AG04450 (cell line): ENCODE measurements around the gene WDR86. TPM values are rescaled to one million over a fixed set of nuclear protein-coding genes. Genes with fewer than 3 reads are reported as not detected.

ENCODE experiments used
- CTCF ChIA-PET: fragments of 300-600, 350-600 bp; formaldehyde crosslinking; extraction: SDS; loops from one replicate; lab custom pipeline; 2022; ENCODE audit warnings: antibody characterized with exemption, inconsistent platforms; lab: Charles Lee
- POLR2A ChIA-PET: fragments of 350-600 bp; formaldehyde crosslinking; extraction: SDS; loops from one replicate; lab custom pipeline; 2021; ENCODE audit warnings: antibody characterized with exemption, inconsistent platforms; lab: Yijun Ruan, JAX
- DNase-seq: peaks from one replicate; pipeline ENCODE4 v3.0.0-alpha.2; 2011; ENCODE audit warnings: low read depth, low spot score
- H3K27ac ChIP-seq: one replicate; pipeline ENCODE4 v1.5.1; 2012; ENCODE audit warnings: low read depth, low read length, control low read depth
- H3K27me3 ChIP-seq: one replicate; pipeline ENCODE4 v1.6.0; 2012; ENCODE audit warnings: low read length; ENCODE audit not compliant: control insufficient read depth, insufficient read depth
- H3K4me3 ChIP-seq: 2 replicates; pipeline ENCODE4 v1.5.1; 2011; ENCODE audit warnings: mild to moderate bottlenecking, low read depth, low read length, control low read depth
- H3K9me3 ChIP-seq: 2 replicates; pipeline ENCODE4 v1.5.1; 2012; ENCODE audit warnings: low read length; ENCODE audit not compliant: control insufficient read depth, insufficient read depth
- polyA plus RNA-seq: library from polyadenylated mRNA; depleted of rRNA; stranded (reverse); fragments of >200 nt; gene quantifications from 2 replicates; pipeline ENCODE4 v1.2.3, GENCODE V29; 2011
- TF ChIP-seq, protein P1 (sequence below): IDR thresholded peaks from 2 replicates; pipeline ENCODE4 v1.5.1; 2011; ENCODE audit warnings: low read depth, low read length, control low read depth, inconsistent platforms

WDR86 gene
- polyA plus RNA-seq, 1 experiment, result 0.15 TPM

DNA sequence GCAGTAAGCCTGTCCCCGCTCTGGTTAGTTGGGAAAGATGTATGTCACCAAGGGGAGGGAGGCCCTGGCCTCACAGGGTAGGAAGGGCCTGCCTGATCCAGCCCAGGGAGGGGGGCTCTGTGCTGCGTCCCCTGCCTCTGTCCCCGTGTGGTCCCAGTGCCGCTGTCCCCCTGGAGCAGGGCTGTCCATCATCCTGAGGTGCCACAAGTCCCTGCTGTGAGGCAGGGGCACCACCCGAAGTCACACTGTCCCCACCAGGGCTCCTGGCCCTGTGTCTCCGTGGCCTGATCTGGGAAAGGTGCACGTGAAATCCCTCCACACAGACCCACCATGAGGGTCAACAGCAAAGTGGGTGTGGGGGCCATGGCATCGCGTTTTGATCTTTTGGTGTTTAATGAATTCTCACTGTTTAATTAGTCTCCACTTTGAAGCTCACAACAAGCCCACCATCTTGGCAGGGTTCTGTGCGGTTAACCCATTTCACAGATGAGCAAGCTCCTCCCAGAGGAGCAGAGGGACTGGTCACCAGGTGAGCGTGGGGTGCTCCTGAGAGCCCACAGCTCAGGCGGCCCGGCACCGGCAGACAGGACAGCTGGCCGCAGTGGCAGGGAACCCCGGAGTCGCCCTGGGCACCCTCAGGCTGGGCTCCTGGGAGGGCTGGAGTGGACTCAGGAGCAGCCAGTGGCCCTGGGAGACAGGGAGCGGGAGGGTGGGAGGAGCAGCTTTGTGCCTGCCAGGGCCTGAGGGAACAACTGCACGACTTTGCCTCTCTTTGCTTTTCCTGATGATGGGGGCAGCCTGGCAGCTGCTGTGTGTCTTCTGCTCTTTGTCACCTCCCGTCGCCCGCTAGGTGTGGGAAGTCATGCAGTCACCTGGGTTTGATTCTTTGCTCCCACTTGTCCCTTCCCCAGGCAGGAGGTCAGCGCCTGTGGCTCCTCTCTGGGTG is 42.1 kb upstream of the WDR86 start:
- CTCF ChIA-PET, result interaction anchor here (1.2 to 4.1 kb wide), 3 partner anchors 9 to 101 kb away, joined by 6 to 31 read pairs (median 7); no protein-coding TSS in a partner anchor
- TF ChIP-seq, protein P1, sequence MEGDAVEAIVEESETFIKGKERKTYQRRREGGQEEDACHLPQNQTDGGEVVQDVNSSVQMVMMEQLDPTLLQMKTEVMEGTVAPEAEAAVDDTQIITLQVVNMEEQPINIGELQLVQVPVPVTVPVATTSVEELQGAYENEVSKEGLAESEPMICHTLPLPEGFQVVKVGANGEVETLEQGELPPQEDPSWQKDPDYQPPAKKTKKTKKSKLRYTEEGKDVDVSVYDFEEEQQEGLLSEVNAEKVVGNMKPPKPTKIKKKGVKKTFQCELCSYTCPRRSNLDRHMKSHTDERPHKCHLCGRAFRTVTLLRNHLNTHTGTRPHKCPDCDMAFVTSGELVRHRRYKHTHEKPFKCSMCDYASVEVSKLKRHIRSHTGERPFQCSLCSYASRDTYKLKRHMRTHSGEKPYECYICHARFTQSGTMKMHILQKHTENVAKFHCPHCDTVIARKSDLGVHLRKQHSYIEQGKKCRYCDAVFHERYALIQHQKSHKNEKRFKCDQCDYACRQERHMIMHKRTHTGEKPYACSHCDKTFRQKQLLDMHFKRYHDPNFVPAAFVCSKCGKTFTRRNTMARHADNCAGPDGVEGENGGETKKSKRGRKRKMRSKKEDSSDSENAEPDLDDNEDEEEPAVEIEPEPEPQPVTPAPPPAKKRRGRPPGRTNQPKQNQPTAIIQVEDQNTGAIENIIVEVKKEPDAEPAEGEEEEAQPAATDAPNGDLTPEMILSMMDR, result no peak

DNA sequence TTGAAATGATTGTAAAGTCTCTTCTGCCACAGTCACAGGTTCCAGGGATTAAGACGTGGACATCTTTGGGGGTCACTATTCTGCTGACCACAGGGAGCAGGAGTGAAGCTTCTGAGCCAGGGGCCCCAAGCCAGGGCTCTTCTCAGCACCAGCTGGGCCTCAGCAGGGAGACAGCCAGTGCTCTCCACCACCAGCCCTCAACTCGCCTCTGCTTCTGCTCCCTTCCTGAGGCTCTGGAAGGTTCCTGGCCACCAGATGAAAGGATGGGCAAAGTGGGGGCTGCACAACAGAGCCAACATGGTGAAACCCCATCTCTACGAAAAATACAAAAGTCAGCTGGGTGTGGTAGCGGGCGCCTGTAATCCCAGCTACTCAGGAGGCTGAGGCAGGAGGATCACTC is 41.3 kb upstream of the WDR86 start:
- Histone ChIP-seq H3K4me3 (no peak overlapping the region), H3K27me3 (peaks cover 4% of the 10 kb centered on the region), H3K27ac (no peak overlapping the region), H3K9me3 (no peaks in the 10 kb centered on the region; the same call in 1 of the 2 replicates)
- ChIA-PET CTCF (interaction anchor here (0.6 to 4.1 kb wide), 8 partner anchors 10 to 441 kb away, joined by 3 to 34 read pairs (median 6); partner anchors contain the start of genes CRYGN and NUB1), POLR2A (interaction anchor here (0.6 kb wide), 1 partner anchor 90 kb away, joined by 4 read pairs; no protein-coding TSS in a partner anchor)
- TF ChIP-seq, protein P1, result no peak
- no peak for DNase-seq

More for the DNA sequence above, 42.1 kb upstream of the WDR86 start:
- Histone ChIP-seq H3K27me3 (peaks cover 4% of the 10 kb centered on the region), H3K27ac (no peak overlapping the region), H3K9me3 (no peaks in the 10 kb centered on the region; the same call in 1 of the 2 replicates), H3K4me3 (no peak overlapping the region)
- POLR2A ChIA-PET, result no interaction called here
- DNase-seq, result no peak

DNA sequence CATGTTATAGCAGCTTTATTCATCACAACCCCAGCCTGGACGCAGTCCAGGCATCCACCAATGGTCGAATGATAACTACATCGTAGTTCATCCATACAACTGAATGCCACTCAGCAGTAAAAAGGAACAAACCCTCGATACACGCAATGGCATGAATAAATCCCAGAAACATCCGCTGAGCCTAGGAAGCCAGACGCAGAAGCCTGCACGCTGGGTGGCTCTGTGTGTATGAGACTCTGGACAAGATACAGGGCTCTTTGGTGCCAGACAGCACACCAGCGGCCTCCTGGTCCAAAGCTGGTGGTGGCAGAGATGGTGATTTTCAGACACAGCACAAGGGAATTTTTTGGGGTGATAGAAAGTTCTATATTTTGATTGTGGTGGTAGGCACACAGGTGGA is 40.2 kb upstream of the WDR86 start:
- Histone ChIP-seq H3K4me3 (no peak overlapping the region), H3K27me3 (peaks cover 4% of the 10 kb centered on the region), H3K9me3 (no peaks in the 10 kb centered on the region; the same call in 1 of the 2 replicates), H3K27ac (no peak overlapping the region)
- TF ChIP-seq, protein P1, result no peak
- no peak for DNase-seq
- ChIA-PET CTCF (interaction anchor here (0.6 to 4.1 kb wide), 10 partner anchors 11 to 308 kb away, joined by 3 to 109 read pairs (median 29); partner anchors contain the start of genes CRYGN and RHEB), POLR2A (no interaction called here)

DNA sequence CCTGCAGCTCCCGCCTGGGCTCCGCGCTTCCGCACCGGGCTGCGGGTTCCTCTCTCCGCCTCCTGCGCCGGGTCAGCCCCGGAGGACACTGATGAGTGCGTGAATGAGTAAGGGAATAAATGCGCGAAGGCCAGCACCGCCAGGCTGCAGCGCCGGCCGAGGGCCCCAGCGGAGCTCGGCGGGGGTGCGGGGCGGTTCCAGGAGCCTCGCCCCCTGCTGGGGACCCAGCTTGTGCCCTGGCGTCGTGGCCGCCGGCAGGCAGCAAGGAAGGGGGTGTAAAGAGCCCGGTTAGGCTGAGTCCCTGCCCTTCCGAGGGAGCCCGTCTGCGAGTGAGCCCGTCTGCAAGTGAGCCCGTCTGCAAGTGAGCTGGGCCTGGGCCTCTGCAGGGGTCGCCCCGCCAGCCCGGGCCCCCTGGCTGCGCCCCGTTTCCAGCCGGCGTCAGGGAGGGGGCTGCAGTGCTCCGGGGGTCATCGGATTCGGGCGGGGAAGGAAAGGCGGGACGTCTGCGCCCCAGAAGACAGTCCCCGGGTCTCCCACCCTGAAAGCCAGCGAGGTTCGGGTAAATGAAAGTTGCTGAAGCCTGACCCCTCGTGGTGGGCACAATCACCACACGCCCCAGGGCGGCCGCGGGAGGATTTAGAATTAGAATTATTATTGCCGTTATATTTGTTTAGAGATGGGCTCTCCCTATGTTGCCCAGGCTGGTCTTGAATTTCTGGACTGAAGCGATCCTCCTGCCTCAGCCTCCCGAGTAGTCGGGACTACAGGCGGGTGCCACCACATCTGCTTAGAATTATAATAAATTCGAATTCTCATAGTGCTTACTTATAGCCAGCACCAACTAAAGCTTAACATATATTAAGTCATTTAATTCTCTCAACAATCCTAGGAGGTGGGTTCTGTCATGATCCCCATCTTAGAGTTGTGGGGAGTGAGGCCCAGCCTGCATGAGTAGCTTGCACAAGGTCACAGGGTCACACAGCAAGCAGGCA is 38.7 kb upstream of the WDR86 start:
- Histone ChIP-seq H3K27ac (no peak overlapping the region), H3K27me3 (peaks cover 4% of the 10 kb centered on the region), H3K4me3 (peak overlapping the region; percentile 51), H3K9me3 (no peaks in the 10 kb centered on the region; the same call in 1 of the 2 replicates)
- no peak for DNase-seq
- POLR2A ChIA-PET, result interaction anchor here (0.6 to 2.1 kb wide), 5 partner anchors 12 to 327 kb away, joined by 3 to 17 read pairs (median 3); no protein-coding TSS in a partner anchor
- TF ChIP-seq, protein P1, result peak; percentile 77
- CTCF ChIA-PET, result interaction anchor here (0.6 to 4.1 kb wide), 43 partner anchors 8 to 325 kb away, joined by 3 to 109 read pairs (median 5); partner anchors contain the start of genes CRYGN, NUB1 and RHEB
